Measurements from ENCODE around the gene TSEN15.
"Not testable (repeated sequence)": the region's sequence is repeated elsewhere in the genome, so short reads cannot be mapped to it uniquely, and the experiment has no call there.

TSEN15 gene

DNA sequence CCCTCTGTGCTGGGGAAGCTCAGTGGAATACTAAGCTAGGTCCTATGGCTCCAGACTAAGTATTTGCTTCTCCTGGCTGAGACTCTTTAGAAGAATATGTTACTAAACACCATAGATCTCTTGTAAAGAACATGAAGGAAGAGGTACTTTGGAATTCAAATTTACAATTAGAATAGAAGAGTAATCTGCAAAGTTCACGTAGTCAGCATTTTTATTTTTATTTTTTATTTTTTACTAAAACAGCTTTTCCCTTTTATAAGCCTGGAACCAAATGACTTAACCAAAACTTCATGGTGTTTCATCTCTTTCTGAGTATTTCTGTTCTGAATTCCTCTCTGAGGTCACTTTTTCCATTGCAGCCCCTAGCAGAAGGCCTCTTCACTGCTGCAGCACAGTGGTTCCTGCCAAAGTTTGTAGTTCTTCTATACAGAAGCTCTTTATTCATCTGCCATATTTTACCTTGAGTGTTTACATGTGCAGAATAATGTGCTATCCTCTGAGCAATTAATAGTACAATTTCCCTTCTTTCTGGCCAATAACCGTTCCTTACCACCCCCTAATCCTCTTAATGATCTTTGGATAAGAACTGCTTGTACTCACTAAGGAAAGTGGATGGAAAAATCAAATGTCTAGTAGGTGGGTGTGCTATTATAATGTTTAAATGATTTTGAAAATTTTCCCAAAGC lies 27.2 kb downstream of the TSEN15 start:
- TF ChIP-seq, protein P1, sequence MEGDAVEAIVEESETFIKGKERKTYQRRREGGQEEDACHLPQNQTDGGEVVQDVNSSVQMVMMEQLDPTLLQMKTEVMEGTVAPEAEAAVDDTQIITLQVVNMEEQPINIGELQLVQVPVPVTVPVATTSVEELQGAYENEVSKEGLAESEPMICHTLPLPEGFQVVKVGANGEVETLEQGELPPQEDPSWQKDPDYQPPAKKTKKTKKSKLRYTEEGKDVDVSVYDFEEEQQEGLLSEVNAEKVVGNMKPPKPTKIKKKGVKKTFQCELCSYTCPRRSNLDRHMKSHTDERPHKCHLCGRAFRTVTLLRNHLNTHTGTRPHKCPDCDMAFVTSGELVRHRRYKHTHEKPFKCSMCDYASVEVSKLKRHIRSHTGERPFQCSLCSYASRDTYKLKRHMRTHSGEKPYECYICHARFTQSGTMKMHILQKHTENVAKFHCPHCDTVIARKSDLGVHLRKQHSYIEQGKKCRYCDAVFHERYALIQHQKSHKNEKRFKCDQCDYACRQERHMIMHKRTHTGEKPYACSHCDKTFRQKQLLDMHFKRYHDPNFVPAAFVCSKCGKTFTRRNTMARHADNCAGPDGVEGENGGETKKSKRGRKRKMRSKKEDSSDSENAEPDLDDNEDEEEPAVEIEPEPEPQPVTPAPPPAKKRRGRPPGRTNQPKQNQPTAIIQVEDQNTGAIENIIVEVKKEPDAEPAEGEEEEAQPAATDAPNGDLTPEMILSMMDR (IDR thresholded peaks at IDR 0.05; ENCODE audit: low read depth, low read length), result no peak
- DNase-seq (ENCODE audit: extremely low read depth, low read depth), result no peak

DNA sequence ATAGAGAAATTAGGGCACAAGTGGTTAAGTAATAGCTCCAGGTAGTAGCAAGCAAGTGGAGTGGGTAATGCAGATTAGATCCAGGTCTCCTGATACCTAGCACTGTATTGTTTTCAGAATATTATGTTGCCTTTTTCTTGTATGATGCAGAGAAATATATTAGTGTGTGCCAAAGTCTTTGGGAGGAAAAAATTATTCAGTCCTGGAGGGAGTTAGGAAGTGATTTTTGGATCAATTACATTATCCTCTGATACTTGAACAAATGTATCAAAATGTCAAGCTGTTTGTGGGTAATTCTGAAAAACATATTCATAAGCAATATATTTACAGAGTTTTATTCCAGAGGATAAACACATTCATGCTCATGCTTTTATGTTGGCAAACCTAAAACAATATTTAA lies 28.8 kb downstream of the TSEN15 start:
- TF ChIP-seq, protein P1 (IDR thresholded peaks at IDR 0.05; ENCODE audit: low read depth, low read length), result no peak
- no peak for DNase-seq (ENCODE audit: extremely low read depth, low read depth)

DNA sequence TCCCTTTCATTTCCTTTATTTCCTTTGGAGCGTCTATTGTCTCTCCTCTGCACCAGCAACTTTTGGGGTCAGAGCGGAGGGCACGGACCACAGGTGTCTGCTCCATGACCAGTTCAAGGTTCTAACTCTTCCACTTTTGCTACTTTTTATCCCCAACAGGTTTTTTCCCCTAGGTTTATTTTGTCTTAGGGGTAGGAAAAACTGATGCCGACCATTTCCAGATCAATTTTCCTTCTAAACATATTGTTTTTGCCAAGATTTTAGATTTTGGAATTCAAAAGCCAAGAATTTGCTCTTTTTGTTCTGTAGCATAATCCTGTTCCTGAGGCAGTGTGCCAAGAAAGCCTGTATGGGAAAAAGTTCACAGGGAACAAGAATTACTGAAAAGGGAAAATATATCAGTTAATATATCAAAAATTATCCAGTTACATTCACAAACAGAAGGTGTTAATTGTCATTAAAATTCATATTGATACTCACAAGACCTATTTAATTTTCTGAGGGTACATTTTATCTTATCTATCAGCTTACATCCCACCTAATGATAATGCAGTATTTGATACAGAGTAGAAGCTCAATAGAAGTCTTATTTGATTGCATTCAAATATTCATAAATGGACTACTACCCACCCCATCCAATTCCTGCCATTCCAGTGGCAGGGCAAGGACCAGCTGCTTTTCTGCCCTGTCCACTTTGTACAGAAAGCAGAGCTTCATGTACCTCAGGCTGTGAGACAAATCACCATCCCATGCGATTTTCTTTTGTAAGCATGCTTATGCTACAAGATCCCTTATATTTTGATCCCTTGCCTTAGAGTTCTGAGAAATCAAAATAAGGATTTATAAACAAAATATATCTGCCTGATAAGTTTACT lies 31.2 kb downstream of the TSEN15 start:
- TF ChIP-seq, protein P1 (IDR thresholded peaks at IDR 0.05; ENCODE audit: low read depth, low read length), result no peak
- no peak for DNase-seq (ENCODE audit: extremely low read depth, low read depth)

DNA sequence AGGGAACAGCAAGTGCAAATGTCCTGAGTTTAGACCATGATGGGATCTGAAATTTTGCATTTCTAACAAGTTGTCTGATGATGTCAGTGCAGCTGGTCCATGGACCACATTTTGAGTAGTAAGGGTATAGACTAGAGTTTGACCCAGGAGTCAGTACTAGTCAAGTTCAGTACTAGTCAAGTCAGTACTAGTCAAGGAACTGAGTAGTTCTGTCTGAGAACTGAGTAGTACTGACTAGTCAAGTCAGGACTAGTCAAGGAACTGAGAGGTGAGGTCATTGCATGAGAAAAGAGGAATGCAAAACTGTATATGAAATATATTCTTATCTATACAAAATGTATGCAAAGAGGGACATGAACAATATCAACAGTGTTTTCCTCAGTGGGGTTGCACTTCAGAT lies 34.1 kb downstream of the TSEN15 start:
- DNase-seq (ENCODE audit: extremely low read depth, low read depth), result no peak
- TF ChIP-seq, protein P1 (IDR thresholded peaks at IDR 0.05; ENCODE audit: low read depth, low read length), result no peak

DNA sequence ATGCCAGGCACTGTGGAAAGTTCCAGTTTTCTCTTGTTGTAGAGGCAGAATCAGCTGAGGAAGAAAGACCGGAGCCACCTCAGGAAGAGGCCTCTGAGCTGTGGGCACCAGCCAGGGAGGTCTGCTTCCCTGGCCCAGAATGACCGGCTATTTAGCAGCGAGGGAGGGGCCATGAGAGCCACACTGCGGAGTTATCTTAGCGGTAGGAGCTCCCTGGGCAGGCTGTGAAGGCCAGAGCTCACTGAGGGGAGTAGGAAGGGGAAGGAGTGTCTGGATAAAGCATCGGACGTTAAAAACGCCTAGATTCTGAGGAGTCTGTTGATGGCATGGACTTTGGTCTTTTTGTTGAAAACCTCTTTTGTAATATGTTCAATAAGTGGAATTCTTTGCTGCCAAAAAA lies 36.5 kb downstream of the TSEN15 start:
- TF ChIP-seq, protein P1 (IDR thresholded peaks at IDR 0.05; ENCODE audit: low read depth, low read length), result no peak
- DNase-seq (ENCODE audit: extremely low read depth, low read depth), result no peak

DNA sequence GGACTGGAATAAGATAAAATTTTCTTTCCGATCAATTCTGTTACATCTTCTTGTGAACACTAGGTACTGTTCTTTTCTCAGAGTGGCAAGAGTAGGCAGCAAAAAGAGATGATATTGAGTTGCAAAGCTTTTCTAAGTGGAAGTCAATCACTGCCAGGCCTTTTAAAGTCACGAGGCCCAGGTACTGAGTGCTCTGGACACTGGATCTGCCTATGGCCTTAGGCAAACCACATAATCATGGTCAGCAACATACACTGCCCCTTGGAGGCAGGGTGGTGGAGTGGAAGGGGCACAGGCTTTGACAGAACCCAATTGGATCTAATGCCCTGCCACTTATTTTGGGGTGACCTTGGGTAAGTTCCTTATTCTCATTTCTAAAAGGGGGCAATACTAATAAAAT lies 41.5 kb downstream of the TSEN15 start:
- TF ChIP-seq, protein P1 (IDR thresholded peaks at IDR 0.05; ENCODE audit: low read depth, low read length), result no peak
- no peak for DNase-seq (ENCODE audit: extremely low read depth, low read depth)

DNA sequence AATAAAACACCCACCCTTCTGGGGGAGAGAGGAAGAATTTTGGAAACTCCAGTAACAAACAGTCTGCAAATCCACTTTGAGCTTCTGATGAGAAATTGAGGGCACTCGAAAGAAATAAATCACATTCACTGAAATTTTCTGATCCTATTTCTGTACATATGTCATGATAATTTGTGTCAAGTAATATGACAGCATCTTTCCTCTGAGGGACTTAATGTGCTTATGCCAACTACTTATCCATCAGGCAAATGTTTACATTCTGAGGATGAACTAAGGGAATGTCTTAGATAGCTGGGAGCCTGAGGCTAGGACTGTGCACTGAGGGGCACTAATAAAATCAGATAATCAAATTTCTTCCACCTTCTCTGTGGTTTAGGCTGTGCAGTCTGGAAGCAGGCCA lies 44.5 kb downstream of the TSEN15 start:
- TF ChIP-seq, protein P1 (IDR thresholded peaks at IDR 0.05; ENCODE audit: low read depth, low read length), result no peak
- no peak for DNase-seq (ENCODE audit: extremely low read depth, low read depth)

DNA sequence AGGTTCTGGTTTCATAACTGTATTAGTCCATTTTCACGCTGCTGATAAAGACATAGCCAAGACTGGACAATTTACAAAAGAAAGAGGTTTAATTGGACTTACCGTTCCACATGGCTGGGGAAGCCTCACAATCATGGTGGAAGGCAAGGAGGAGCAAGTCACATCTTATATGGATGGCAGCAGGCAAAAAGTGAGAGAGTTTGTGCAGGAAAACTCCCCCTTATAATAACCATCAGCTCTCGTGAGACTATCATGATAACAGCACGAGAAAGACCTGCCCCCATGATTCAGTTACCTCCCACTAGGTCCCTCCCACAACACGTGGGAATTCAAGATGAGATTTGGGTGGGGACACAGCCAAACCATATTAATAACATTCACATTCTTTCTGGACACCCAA lies 45.0 kb downstream of the TSEN15 start:
- not testable (repeated sequence) for DNase-seq (ENCODE audit: extremely low read depth, low read depth)

Data from AG09319 (cell line).